NCI-H1417 treated with DMSO at 0.1 percent for 48 hours (cell line): Measurements from ENCODE around the gene FCER1G.
"Not testable (repeated sequence)": the region's sequence is repeated elsewhere in the genome, so short reads cannot be mapped to it uniquely, and the experiment has no call there.

Experiments used
- DNase-seq: peaks from one replicate; lab custom pipeline; 2025; lab: John Stamatoyannopoulos, UW

FCER1G gene

DNA sequence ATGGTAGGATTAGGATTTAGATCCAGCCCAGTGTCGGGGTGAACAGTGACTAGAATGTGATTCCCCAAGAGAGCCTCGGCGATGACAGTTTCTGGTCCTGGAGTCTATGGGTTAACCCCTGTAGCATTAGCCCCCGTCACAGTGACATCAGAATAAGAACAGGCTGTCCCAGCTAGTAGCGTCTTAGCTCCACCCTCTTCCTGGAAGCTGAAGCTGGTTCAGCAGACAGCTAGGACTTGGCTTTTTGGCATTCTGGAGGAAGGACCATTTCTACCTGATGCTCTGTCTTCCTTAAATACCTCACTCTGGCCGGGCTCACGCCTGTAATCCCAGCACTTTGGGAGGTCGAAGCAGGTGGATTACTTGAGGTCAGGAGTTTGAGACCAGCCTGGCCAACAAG is 7.9 kb upstream of the FCER1G start:
- DNase-seq: no peak

DNA sequence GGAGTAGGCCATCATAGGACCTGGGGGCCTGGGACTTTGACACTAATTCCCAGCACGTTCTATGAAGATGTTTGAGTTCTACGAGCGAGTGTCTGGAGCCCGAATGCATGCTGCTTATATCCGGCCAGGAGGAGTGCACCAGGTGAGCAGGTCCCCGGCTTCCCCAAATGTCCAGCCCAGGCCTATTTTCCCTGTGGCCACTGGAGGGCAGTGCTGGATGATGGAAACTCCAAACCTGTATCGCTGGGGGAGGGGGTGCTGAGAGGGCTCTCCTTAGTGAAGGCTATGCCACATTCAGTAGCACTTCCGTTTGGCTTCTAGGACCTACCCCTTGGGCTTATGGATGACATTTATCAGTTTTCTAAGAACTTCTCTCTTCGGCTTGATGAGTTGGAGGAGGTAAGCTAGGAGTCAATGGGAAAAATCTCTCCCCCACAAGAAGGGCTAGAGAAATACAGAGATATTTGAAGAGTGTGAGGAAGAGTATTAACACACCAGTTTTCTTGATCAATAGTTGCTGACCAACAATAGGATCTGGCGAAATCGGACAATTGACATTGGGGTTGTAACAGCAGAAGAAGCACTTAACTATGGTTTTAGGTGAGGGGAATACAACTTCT is 5.2 kb upstream of the FCER1G start:
- DNase-seq: peak; percentile 18

DNA sequence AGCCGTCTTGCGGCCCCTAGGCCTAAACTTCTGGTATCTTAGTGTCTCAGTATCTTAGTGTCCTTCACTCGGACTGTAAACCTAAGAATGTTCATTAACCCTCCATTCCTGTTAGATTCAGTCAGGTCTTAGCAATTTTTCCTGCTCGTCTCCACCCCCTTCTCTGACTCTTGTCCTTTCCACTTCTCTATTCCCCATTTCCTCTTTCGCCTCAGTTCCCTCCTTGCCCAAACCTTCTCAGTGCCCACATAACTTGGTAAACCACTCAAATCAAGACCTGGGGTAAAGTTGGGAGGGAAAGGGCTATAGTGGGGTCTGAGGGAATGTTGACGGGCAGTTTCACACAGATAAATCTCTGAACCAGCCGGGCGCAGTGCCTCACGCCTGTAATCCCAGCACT is 726 bp upstream of the FCER1G start:
- no peak for DNase-seq

DNA sequence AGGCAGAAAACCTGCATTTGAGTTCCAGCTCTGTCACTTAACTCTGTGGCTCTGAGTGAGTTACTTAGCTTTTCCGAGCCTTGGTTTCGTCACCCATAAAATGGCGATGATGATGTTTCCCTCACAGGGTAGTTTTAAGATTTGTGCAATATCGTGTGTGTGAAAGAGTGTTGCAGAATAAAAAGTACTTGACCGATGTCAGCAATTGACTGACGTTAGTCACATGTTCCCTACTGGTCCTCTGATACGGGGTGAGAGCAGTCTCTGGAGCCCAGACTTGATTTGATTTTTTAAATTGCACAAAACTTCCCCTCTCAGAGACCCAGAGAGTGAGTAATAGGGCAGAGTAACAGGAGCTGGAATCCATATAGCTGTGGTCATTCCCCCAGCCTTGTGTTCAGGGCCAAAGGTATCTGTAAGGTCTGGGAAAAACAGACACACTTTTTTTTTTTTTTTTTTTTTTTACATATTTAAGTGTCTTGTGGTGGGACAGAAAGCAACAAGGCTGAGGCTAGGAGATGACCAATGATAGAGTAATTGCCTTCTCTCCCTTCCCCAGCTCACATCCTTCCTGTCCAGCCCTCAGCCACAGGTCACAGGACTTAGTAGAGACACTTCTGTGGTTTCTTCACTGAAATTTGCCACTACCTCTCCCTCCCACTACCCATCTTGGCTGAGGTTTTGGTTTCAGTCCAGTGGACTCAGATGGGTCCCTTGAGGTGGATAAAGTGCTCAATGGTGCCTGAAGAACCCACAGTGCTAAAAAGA is 2.0 kb downstream of the FCER1G start:
- no peak for DNase-seq

DNA sequence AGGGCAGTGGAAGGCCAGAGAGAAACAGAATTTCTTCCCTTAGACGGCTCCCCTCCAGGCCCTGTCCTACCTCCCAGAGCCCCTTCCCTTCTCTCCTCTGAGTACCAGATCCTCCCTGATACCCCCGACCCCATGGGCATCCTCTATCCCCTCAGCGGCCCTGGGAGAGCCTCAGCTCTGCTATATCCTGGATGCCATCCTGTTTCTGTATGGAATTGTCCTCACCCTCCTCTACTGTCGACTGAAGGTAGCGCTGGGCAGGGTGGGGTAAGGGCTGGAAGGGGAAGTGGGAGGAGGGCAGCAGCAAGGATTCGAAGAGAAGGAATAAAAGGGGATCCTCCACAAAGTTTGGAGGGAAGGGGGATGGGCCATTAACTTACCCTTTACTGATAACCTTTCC is 2.7 kb downstream of the FCER1G start:
- no peak for DNase-seq

DNA sequence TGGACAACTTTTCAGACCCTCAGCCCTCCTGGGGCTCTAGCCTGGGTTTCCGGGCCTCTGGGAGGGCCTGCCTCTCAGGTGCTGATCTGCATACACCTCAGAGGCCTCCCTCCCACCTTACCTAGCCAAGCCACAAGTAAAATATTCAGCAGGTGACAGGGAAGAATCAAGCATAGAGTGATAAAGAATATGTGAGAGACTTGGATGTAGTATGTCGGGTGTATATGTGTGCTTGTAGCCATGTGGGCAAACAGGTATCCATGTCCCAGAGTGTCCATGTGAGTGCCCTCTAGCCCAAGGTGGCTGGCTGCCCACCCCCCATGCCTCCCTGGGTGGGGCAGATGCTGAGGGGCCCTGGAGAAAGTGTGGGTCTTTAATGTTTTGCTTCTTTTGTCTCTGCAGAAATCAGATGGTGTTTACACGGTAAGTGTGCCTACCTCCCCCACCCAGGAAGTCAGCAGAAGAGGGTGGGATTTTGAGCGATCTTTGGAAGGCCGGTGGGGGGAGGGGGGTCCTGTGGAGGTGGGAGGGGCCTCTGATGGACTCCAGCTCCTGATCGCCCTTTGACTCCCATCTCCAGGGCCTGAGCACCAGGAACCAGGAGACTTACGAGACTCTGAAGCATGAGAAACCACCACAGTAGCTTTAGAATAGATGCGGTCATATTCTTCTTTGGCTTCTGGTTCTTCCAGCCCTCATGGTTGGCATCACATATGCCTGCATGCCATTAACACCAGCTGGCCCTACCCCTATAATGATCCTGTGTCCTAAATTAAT is 3.4 kb downstream of the FCER1G start:
- DNase-seq: no peak

DNA sequence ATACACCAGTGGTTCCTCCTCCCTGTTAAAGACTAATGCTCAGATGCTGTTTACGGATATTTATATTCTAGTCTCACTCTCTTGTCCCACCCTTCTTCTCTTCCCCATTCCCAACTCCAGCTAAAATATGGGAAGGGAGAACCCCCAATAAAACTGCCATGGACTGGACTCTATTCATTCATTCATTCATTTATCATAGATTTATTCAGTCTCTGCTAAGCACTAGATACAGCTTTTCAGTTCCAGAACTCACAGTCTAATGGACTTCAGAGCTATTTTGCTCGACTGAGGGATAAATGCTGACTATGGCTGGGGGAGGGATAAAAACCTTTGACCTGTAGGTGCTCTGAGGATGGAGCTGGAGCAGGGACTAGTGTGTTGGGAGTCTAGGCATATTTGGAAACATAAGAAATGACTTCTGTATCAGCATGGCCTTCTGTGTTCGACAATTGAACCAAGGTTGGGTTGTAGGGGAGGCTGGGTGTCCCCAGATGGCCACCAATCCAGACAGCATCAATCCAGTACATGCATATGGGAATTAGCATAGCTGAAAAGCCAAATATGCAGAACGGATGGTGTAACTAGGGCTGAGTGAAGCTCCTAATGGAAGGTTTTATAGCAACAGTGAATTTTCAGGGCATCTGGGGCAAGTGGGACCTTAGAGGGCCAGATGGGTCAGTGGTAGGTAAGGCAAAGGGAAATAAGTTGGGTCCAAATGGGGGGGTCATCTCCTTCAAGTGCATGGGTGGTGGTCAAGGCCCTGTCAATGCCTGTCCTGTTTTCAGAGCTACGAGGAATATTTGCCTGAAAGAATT is 4.2 kb downstream of the FCER1G start:
- DNase-seq: no peak

DNA sequence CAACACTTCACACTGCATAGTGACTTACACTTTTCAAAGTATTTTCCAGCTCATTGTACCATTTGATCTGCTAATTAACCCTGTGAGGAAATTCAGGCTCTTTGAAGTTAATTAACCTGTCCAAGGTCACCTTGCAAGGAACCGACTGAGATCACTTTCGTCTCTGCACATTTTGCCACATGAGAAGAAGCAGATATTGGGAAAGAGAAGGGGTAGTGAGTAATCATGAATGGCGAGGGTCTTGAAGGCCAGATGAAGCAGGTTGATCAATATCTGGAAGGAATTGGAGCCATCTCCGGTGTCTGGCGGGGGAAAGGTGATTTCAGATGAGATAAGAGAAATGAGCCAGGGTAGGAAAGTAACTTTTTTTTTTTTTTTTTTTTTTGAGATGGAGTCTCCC is 4.9 kb downstream of the FCER1G start:
- DNase-seq: no peak

DNA sequence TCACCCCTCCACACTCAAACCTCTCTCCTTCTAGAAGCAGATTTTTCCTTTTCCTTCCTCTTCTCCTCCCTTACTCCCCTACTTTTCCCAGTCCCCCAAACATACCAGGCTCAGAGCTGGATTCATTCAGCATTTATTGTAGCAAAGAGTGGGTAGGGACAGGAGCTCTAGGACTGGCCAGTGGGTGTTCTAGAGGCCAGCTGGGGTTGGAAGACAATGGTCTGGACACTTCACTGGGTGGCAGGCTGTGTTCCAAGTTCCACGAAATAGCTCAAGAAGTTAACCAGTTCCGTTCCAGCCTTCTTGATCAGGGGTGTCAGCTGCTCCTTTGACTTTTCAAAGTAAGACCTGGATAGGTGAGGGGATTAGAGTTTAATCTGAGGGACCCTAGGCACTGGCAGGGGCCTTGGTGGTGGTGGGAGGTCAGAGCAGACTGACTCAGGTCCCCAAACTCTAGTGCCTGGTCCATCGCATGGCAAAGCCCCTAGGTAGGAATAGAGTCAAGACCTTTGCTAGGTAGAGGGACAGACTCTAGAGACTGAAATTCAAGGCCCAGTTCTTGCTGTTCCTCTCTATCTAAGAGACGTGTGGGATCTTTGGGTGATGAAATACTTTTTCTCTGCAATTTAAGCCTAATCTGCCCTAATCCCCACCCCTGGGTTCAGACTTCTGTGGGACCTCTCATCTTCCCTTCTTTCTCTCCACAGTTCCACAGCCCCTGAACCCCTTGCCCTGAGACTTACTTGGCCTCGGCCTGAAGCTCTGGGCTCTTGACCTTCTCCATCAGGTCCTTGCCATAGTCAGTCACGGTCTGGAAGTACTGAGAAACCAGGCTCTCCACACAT is 7.3 kb downstream of the FCER1G start:
- no peak for DNase-seq

DNA sequence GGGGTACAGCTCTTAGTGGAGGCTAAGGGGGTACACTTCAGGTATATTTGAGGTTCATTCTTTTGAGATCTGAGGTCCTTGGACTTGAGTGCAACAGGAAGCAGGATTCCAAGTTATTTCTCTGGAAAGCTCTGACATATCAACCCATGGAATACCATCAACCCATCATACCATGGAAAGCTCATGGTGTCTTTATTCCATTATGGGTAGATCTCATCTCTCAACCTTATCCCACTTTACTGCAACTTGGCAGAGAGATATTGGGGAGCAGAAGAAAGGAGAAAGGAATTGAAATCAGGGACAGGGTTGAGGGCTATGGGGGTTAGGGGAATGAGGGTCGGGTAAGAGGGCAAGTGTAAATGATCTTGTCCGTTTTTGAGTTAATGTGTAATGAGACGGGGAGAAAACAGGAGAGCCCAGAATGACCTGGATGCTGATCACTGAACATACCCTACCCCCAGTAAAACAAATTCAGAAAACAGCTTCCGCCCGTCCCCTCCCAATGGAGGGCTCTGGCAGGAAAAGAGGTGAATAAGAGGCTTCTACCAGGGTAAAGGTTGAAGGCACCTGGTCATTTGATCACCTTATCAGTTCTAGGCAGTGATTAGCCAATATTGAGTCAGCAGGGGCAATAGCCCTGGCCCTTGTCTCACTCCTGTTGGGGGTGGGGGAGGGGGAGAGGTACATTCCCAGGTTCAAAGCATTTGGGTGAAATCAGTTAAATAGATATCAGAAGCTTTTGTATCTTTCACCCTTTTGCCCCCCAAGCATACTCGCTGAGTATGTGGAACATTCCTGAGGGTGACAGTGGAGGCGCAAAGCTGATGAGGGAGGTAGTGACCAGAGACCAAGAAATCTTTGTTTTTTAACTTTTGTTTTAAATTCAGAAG is 9.0 kb downstream of the FCER1G start:
- no peak for DNase-seq

DNA sequence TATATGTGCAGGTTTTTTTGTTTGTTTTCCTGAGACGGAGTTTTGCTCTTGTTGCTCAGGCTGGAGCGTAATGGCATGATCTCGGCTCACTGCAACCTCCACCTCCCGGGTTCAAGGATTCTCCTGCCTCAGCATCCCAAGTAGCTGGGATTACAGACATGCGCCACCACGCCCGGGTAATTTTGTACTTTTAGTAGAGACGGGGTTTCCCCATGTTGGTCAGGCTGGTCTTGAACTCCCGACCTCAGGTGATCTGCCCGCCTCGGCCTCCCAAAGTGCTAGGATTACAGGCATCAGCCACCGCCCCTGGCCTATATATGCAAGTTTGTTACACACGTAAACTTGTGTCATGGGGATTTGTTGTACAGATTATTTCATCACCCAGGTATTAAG is 9.6 kb downstream of the FCER1G start:
- DNase-seq: not testable (repeated sequence)

DNA sequence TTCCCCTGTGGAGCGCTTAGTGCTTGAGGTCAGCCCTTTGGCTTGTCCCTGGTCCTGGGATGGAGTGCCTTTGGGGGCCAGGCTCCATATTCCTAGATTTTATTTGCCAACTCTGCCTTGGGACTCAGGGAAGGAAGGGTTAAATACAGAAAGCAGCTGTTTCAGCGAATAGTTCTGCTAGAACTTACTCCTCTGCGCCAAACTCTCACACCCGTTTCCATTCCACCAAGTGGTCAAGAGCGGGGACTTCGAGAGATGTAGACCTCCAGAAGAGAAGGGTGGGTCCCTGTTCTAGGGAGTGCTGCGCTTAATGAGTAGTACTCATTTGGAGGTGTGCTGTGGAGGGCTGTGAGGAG is 10.1 kb downstream of the FCER1G start:
- no peak for DNase-seq

DNA sequence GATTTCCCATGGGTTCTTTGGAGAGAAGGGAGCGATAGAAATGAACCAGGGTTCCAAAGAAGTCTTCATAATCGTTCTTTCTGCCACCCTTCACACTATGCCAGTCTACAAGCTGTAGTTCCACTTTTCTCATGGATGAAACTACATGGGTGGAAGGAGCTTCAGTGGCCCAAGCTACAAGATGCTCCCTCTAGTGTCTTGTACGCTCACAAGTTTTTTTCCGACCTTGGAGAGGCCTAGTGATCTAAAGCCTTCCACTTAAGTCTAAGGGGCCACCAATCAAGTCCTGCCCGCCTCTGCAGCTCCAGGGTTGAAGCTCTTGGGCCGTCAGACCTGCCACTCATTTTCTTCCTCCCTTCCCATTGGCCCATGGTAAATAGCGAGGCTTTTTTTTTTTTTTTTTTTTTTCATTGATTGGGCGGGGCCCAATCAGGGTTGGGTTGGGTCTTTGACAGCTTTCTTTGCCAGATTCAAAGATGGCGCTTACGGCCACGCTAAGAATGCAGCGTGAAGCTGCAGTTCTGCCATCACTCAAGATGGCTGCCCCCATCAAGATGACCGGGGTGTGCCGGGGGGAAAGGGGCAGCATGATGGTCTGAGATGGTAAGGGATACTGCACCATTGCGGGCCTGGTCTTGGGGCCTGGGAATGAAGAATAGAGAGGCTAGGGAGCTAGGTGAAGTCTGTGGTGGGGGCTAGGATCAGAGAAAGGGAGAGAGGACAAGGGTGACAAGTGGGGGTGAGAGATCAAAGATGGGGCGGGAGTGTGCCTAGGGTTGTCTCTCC is 10.6 kb downstream of the FCER1G start, which contains the start of gene TOMM40L:
Gene TOMM40L (plus strand): TSS at position 527 of the 786 bp plus-strand sequence. CDS start 430 bp downstream, outside the sequence.
- peak; percentile 80 for DNase-seq

DNA sequence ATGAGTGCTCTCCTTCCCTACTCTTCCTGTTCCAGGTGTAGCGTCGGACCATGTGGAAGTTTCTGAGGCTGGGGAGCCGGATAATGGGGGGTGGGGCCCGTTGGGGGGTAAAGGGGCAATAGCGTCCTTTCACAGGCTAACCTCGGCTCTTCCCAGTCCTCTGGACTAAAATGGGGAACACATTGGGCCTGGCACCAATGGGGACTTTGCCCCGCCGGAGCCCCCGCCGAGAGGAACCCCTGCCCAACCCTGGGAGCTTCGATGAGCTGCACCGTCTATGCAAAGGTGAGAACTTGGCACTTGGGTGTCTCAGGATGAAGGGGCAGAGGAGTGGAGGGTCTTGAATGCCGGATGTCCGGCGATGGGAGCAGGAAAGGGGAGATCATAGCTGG is 11.2 kb downstream of the FCER1G start:
- DNase-seq: no peak

DNA sequence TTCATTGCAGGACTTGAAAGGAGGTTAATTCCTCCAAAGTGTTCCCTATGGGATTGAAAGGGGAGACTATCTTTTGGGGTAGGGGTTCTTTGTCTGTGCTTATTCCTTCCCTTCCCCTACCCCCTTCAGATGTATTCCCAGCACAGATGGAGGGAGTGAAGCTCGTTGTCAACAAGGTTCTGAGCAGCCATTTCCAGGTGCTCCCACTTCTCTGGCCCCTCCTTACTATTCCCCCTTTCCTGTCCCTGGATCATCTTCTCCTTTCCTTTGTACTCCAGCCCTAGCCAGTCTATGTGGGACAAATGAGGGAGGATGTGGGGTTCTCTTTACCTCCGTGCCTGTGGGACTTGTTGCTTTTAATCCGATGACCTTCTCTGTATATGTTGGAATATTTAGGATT is 11.7 kb downstream of the FCER1G start:
- DNase-seq: no peak

DNA sequence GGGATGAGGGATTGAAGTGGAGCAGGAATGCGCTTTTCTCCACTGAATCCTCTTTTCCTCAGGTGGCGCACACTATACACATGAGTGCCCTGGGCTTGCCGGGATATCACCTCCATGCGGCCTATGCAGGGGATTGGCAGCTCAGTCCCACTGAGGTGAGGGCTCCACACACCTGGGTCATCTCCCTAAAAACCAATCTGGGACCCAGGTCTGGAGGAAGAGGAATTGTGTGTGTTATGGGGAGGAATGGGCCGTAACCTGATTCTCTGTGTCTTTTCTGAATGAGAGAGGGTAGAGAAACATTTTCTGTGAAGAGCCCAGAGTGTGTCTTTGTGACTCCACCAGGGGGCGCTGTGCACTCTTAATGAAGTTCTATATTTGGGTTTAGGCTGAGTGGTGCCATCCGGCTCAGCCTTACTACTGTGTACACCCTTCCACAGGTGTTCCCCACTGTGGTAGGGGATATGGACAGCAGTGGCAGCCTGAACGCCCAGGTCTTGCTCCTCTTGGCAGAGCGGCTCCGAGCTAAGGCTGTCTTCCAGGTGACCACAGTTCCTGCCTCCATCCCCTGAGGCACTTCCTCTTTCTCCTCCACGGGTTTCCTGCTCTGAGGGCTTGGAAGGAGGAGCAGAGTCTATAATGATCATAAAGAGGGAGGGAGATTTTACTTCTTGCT is 12.2 kb downstream of the FCER1G start:
- DNase-seq: no peak

DNA sequence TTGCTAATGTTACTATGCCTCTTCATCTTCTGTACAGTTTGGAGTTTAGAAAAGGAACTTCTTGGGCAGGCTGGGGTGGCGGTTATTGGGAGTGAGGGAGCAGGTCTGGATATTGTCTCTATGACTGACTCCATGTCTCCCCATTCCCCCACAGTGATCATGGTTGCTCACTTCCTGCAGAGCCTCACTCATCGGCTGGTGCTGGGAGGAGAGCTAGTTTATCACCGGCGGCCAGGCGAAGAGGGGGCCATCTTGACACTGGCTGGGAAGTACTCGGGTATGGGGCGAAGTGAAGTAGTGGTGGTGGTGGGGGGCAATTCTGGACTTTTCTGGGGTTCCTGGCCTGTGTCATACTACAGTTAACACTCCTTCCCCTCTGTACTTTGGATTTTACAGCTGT is 12.9 kb downstream of the FCER1G start:
- no peak for DNase-seq

DNA sequence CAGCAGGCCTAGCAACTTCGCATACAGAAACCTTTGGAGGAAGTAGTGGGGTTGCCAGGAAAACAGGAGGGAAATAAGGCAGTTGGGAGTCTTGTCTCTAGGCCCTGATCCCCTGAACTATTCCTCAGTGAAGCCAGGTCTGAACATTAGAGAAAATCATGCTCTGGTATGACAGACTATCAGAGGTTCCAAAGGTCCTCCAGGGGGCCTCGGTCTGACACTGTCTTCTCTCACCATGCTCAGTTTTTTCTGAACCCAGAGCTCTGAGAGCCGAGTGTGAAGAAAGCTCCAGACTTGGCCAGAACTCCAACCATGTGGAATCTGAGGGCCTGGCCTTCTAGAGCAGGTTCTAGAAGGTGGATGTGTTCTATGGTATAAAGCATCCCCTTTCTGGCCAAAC is 14.8 kb downstream of the FCER1G start:
- DNase-seq: no peak

DNA sequence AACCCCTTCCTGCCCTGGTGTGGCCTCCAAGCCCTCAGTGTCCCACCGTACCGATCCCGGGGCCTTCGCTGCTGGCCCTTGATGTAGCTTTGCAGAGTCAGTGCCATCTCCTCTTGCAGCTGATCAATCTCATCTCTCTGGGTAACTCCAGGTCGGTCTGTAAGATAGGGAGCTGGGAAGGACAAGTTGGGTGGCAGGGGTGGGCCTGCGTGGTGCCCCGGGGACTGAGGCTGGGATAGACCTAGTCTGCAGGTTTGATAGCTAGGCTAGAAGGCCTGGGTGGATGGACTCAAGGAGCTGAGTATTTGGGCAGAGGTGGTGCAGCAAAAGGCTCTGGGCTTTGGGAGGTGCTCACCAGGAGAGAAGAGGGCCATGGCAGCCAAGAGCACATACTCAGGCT is 15.7 kb downstream of the FCER1G start:
- DNase-seq: no peak
